ENCODE results near the gene MYO3B.

- no peak for TF ChIP-seq POLR2A (IDR thresholded peaks at IDR 0.05; ENCODE audit: low read length)
- TF ChIP-seq GATA1 (IDR thresholded peaks at IDR 0.05; ENCODE audit: low read depth, low read length) = no peak
These were observed 233.7 kb downstream of the MYO3B start for GRCh38 chr2:170411660-170412059.
